GM18520 (cell line): Measurements from ENCODE around the gene NGB.
"Not testable (repeated sequence)": the region's sequence is repeated elsewhere in the genome, so short reads cannot be mapped to it uniquely, and the experiment has no call there.

Experiments
- ATAC-seq: cut with Tn5 transposase; IDR thresholded peaks from one replicate; pipeline ENCODE4 v1.9.1; 2021; ENCODE audit not compliant: unreplicated experiment

The NGB gene

DNA sequence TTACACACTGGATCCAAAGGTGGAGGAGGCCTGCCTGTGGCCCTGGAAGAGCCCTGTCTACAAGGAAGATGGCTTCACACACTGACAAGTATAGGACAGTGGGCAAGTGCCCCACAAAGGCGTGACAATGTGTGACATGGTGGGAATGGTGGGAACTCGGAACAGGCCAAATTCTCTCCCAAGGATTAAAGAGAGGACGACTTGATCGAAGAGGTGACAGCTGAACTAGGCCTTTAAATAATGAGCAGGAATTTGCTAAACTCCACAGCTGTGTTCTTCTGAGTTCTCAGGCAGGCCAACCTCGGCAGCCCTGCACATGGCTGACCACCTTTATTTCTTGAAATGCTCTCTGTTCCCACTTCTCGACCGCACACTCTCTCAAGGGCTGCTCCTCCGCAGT, 25.9 kb upstream of the NGB start:
- no peak for ATAC-seq

DNA sequence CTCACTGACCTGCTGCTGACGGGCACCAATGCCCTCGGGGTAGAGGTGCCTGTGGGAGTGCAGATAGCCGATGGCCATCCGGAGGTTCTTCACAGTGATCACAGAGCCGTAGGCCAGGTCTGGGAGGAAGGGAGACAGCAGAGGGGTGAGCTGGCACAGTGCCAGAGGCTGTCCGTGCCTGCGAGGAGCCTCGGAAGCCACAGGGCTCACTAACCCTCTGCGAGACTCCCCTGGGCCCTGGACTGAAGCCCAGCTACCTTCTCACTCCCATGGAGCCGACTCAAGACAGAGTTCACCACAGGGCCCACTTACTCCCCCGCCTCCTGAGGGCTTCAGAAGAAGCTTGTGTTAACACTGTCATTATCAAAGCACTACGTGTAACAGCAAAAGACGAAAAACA, 25.1 kb upstream of the NGB start:
- no peak for ATAC-seq

DNA sequence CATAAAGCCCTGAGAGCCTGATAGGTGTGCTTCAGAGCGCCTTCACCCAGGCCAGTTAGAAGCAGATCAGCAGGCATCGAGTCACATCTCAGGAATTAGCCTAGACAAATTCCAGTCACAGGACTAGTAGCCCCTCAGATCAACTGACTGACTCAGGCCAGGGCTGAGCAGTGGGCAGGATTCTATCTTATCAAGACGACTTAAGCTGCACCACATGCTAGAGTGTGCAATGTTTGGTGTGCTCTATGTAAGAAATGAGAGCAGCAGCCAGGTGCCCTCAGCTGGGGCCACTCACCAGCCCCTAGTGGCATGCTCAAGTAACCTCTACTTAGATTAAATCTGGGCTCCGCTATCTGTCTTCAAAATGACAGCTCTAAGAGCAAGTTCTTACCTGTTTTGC, 19.7 kb upstream of the NGB start:
- ATAC-seq = no peak

DNA sequence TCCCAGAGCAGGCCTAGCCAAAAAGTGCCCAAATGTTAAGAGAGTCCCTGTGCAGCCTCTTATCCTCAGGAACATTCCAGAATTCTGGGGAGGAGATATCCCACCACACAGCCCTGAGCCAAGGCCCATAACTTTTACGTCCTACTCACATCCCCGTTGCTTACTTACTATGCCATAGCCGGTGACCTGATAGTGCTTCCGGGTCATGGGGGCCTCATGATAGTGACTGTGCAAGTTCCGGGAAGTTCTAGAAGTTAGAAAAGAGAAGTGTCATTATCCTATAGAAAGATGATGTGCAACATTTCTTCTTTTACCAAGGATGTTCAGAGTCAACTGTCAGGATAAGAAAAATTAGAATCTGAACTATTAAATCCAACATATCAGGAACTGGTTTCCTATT, 15.6 kb upstream of the NGB start:
- ATAC-seq = no peak

DNA sequence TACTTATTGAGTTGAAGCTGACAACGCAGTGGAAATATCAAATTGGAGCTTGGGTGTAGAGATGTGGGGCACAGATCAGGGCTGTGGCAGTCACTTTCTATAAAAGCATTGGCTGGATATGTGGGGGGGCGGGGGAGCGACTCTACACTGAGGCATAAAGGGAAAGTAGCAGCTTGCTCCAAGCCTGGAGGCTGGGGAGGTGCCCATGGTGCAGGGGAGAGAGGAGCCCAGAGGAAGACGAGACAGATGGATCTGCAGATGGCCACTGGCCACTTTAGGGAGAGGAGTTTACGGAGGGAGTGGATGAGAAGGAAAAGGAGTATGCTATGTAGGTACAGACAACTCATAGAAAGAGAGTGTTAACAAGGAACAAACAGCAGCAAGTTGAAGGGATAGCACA, 13.5 kb upstream of the NGB start:
- no peak for ATAC-seq

DNA sequence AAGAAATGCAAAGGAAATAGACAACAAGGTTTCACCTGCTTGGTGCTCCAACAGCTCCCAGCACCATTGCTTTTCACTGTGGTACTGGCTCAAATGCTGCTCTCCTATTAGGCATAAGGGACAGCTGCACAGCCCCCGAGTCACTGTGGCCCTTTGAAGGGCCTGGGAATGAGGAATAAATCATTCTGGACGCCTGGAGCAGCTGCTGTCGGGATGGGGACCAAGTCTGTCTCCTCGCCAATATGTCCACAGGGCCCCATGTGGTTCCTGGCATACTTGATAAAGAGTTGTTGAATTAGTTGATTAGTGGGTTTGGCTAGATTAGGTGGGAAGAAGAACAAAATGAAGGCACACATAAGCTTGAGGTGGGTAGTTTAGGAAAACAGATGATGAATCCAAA, 13.1 kb upstream of the NGB start:
- ATAC-seq = no peak

DNA sequence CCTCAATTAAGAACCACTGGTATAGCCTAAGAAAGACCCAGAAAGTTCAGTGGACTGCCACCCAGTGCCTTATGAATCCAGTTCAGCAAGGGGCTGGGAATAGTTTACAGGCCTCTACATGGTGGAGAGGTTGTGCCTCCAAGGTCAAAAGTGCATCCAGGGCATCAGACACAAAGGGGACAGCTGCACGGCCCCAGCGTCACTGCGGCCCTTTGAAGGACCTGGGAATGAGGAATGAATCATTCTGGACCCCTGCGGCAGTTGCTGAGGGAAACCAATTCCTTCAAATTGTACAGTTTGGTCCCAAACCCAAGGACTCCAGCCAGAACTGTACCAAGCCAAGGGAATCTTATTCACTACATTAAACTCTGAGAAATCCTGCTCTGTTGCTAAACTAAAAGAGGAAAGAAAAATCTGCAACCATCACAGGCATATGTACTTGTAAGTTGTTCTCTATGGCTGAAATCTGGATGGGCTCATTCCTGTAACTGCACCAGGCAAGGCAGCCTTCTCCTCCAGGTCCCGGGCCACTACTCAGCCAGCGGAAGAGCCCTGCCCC, 10.9 kb upstream of the NGB start:
- ATAC-seq = no peak

DNA sequence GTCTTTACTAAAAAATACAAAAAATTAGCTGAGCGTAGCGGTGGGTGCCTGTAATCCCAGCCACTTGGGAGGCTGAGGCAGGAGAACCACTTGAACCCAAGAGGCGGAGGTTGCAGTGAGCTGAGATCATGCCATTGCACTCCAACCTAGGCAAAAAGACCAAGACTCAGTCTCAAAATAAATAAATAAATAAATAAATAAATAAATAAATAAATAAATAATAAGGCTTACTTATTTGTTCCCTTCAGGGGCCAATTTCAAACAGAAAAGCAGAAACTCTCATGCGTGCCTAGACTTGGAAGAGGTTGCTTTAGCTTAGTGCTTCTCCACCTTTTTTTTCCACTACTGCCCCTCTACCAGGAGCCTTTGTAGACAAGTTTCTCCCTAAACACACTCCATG, 9.9 kb upstream of the NGB start:
- ATAC-seq = not testable (repeated sequence)

DNA sequence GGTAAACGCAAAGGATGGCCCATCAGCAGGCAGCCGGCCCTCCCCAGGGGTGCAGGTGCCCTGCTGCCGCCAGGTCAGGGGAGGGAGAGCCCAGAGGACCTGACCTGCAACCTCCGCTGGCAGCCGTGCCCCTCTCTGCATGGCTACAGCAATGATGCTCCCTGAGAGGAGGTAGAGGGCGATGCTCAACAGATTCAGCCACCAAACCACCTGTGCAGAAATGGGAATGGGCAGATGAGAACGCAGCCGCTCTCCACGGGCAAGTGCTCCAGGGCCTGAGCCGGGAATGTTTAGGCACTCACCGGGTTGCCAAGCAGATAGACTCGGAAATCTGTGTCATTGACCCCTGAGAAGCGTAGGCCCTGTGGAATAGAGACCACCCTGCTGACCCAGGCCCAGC, 8.7 kb upstream of the NGB start:
- no peak for ATAC-seq

DNA sequence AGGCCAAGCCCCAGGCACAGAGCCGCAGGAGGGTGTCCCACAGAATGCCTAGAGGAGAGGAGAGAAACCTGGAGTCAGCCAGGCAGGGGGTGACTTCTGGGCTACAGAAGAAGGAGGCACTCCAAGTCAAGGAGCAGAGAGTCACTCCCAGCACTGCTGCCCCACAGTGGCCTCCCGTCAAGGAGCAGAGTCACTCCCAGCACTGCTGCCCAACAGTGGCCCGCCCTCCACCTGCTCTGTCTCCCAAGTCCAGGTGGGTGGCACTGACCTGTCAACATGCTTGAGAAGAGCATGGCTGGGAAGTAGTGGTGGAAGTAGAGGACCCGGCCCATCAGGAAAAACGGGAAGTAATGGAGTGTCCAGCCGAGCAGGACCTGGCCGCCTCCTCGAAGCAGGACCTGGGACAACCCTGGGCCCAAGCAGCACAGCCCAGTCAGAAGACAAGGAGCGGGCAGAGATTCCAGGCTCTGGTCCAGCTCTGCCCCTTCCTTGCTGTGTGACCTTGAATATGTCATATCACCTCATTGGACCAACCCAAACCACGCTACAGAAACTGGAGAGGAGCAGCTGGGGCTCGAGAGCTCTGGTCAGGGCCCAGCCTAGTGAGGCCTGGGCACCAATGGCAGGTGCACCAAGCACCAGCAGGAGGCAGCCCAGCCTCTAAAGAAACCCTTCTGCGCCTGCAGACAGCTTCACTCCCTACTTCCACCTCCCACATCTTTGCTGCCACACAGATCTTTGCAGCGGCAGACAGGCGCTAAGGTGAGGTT, 7.6 kb upstream of the NGB start:
- ATAC-seq = no peak

DNA sequence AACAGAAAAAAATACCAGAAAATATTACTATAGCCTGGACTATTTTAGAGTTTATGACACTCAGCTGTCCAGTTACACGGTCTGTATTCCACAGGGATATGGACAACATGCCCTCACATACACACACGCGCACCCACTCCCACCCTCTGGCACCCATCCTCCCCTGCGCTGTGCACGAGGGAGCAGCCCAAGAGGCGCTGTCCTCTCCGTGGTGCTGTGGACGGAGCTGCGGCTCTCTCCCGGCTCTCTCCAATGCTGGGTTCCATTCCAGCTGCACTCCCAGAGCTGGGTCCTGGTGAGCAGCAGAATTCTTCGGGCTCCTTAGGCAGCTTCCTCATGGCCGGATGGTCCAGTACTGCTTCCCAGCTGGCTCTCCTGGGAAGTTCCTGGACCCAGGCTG, 6.0 kb upstream of the NGB start:
- ATAC-seq = no peak

DNA sequence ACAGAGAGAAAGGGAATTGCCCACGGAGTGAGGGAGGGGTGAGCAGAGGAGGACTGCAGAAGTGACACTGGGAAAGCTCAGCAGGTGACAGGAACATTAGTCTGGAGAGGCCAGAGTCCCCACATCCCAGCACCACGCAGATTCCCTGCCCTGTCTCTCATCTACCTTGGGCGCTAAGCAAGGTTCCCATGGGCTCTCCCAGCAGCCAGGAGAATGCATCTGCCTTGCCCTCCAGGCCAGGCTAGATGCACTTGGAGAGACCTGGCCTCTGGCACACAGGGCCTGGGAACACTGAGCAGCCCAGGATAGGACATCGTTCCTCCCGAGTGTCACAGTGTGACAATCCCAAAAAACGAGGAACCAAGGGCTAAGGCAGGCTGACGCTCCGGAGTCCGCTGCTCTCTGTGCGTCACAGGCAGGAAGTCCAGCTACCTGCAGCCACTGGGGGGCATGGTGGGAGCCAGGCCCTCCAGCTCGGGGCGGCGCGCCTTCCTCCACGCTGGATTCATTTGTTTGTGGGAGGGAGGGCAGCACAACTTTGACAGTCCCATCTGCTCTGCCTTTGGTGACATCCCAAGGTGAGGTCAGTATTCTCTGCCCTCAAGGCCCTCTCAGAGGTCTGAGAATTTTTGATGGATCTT, 5.4 kb upstream of the NGB start:
- ATAC-seq = no peak

DNA sequence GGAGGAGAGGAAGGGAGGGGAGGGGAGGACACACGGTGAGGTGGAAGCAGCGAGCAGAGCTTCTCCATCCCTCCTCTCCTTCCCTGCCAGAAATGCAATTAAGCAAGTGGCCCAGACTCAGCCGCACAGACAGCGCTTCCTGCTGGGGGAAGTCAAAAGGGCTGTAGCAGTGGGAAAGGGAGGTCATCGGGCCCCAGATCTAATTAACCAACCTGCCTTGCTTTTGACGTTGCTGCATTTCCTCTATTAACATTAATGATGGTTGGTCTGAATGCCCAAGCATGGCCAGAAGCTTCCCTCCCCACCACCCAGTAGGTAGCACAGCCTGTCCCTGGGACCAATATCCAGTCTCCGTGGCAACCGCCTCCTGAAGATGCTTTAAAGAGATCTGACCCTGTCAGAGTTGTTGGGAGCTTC, 4.6 kb upstream of the NGB start:
- ATAC-seq = no peak

DNA sequence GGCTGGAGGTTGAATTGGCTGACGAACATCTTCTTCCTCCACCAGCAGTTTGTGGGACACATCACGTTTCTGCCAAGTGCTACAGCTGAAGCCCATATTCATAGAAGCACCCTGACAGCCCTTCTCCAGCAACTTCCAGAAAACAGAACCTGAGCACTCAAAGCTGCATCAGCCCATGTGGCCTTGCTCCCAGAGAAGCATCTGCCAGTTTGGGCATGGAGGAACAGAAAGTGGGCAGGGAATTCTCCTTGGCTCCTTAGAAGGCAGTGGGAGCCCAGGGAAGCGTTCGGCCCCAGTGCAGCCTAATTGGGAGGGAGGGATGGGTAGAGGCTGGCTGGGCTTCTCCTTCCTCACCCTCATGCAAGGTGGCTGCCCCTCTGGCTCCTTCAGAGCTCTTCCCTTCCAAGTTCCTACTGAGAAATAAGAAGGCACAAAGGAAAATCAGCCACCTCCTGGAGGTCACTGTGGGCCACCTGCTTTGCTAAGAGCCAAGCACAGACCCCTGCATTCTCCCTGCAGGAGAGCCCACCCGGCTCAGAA, 4.1 kb upstream of the NGB start:
- no peak for ATAC-seq

DNA sequence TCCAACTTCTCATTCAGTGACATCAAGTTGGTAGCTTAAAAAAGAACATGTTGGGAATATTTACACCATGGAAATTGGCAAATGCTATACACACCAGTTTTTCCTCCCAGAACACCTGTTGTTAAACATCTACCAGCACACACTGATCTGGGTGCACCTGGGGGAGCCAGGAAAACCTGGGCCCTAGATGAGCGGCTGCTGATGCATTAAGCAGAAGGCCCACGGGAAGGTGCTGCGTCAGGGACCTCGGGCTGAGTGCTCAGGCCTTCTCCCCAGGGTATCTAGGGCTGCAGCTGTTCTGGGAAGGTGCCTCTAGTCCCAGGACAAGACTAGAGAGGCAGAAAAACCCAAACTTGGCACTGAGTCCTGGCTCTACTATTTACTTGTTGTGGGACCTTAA, 2.8 kb upstream of the NGB start:
- ATAC-seq = no peak

DNA sequence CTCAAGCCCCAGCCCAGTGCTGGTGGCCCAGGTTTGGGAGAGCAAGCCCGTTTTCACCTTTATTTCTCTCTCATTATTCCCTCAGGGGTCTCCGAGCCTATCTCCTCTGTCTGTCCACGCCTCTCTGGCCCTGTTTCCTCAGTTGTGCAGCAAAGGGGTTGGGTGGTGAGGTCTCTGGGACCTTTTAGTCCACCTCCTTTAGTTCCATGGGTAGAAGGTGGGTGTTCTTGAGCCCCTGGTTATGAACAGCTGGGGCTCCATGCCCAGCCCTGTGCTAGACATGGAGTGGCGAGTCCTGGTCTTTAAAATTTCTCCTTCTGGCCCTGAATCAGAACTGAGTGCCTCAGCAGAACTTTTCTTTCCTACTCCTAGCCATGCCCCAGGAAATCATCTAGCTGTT, 1.3 kb upstream of the NGB start:
- no peak for ATAC-seq

DNA sequence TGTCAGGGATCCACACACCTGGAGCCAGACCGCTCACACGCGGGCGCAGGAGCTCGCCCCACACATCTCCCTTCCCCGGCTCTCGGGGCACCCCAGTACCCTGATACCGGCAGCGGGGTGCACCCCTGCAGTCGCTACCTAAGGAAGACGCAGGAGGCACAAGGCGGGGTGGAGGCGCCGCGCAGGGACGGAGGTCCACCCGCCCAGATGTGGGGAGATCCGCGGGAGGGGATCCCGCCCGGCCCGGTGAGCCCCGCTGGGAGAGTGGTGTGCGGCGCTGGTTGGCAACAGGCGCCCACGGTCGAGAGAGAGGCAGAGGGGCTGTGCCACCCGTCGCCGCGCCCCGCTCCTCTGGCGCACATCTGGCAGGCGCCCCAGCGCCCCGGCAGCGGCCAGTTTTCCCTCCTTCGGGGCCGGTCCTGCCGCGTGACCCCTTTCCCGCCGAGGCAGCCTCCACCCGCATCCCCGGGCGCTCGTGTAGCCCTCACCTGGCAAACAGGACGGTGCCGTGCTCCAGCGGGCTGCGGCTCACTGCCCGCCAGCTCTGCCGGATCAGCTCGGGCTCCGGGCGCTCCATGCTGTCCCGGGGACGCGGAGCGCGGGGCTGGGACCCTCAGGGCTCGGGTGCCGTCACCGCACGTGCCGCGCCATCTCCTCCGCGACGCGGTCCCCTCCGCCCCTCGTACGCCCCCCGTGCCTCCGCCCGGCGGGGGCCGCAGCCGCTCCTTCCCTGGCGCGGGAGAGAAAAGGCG, 469 bp downstream of the NGB start:
- ATAC-seq = no peak

DNA sequence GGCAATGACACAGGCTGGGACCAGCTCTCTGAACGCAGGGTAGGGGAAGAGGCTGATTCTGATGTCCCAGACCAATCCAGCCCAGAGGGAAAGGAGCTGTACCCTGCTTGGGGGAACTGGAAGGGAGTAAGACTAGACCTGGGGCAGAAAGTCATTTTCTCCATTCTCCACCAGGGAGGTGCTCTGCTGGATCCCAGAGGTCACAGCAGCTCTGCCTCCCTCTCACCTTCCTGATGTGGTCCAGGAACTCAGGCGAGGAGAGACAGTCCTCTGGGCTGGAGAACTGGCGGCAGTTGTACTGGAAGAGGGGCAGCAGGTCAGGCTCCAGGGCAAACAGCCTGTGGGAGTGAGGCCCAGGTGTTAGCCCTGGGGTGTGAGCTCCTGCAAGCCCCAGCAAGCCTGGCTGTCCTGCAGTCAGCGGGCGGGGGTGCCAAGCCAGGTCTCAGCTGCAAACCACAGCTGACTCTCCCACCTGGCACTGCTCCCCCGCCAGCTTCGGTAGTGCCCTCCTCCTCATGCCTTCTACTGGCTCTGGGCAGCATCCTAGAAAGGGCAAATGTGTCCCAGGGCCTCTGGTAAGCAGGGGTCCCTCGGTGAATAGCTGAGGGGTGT, 1.9 kb downstream of the NGB start:
- no peak for ATAC-seq

DNA sequence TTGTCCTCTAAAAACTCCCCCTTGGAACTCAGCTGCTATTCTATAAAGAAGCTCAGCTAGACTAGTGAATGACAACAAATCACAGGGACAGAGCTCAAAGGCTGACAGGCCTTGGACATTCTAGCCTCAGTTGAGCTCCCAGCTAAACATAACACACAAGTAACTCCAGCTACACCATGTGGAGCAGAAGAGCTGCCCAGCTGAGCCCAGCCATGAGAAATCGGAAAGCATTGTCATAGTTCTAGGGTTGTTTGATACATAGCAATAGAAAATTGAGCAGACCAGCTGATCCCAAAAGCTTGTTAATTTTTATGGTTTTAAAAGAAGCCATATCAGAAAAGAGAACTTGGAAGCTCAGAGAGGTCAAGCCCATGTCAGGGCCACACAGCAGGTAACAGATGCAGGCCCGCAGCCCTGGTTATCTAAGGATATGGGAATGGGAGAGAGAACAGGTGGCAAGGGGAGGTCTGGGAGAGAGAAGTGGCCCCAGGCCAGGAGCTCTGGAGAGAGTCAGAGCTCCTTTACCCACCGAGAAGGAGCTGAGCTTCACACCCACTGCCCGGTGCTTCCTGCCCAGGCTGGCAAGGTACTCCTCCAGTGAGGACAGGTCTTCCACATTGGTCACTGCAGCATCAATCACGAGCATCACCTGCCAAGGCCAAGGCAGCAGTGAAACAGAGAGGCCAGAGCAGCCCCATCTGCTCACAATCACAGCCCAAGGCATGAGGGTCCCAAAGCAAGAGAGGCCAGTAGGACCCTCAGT, 2.9 kb downstream of the NGB start:
- ATAC-seq = no peak

DNA sequence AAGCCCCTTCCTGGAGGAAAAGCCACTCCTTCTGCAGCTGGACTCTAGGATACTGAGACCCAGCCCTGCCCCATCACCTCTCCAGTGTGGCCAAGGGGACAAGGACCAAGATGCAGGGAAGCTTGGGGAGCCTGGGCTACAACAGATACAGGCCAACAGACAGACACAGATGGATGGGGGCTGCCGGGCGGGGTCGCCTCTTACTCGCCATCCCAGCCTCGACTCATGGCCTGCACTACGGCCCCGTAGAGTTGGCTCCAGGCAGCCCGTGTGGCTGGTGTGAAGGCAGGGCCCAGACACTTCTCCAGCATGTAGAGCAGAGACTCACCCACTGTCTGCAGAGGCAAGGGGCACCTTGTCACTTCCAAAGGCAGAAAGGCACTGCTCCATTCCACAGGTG, 4.7 kb downstream of the NGB start:
- ATAC-seq = no peak
